ENCODE results near the gene MYL3. TPM values are rescaled to one million over a fixed set of nuclear protein-coding genes. Genes with fewer than 3 reads are reported as not detected.

MYL3 gene
- total and polyA plus RNA-seq, 2 experiments from 2014 or later, result not detected

- H3K4me1 ChIP-seq (ENCODE audit: insufficient read depth), result peaks cover 39% of the 10 kb centered on the region
- H3K4me2 ChIP-seq, result no peak overlapping the region
- H3K9me2 ChIP-seq (ENCODE audit: insufficient read depth), result no peaks in the 10 kb centered on the region
- no peaks in the 10 kb centered on the region for H3K36me3 ChIP-seq (ENCODE audit: insufficient read depth)
- TF ChIP-seq NANOG (IDR thresholded peaks at IDR 0.05; ENCODE audit: borderline replicate concordance) (no peak), ETS1 (IDR thresholded peaks at IDR 0.05) (no peak)
- peaks cover 77% of the 10 kb centered on the region for H3K27me3 Mint-ChIP-seq (ENCODE audit: insufficient read depth, low read depth, poor library complexity)
- no peak overlapping the region for H3K27ac Mint-ChIP-seq
- no peak for DNase-seq (ENCODE audit: low spot score)
- no peak for ATAC-seq
- H3K4me3 Mint-ChIP-seq, result peak overlapping the region; percentile 9; the same call in 1 of the 3 replicates
- H2AFZ ChIP-seq, result no peak overlapping the region
- H3K36me3 Mint-ChIP-seq (ENCODE audit: low read depth), result no peaks in the 10 kb centered on the region; the same call in 2 of the 3 replicates
- H3K4me1 Mint-ChIP-seq, result peaks cover 21% of the 10 kb centered on the region
- no peaks in the 10 kb centered on the region for H3F3A ChIP-seq (replicated peaks; ENCODE audit: low read depth)
- no peak overlapping the region for H3K4me3 ChIP-seq
- peaks cover 83% of the 10 kb centered on the region for H3K27me3 ChIP-seq (ENCODE audit: insufficient read depth)
- H4K20me1 ChIP-seq (replicated peaks; ENCODE audit: insufficient read depth), result no peaks in the 10 kb centered on the region
- no peaks in the 10 kb centered on the region for H3K79me2 ChIP-seq (replicated peaks; ENCODE audit: insufficient read depth)
- H3K27ac ChIP-seq (ENCODE audit: low read depth), result no peak overlapping the region
- H3K9me3 Mint-ChIP-seq, result no peaks in the 10 kb centered on the region
Observed at GRCh38 chr3:46884929-46885328, 21.7 kb upstream of the MYL3 start.

- no peaks in the 10 kb centered on the region for H3K36me3 ChIP-seq (ENCODE audit: insufficient read depth)
- H3K4me3 Mint-ChIP-seq, result peak overlapping the region; percentile 69; the same call in 1 of the 3 replicates
- no peaks in the 10 kb centered on the region for H3F3A ChIP-seq (replicated peaks; ENCODE audit: low read depth)
- ATAC-seq (no peak), DNase-seq (ENCODE audit: low spot score) (no peak)
- H3K27me3 Mint-ChIP-seq (ENCODE audit: insufficient read depth, low read depth, poor library complexity), result peaks cover 83% of the 10 kb centered on the region
- H2AFZ ChIP-seq, result no peak overlapping the region
- peaks cover 21% of the 10 kb centered on the region for H3K4me1 Mint-ChIP-seq
- H3K9me2 ChIP-seq (ENCODE audit: insufficient read depth), result no peaks in the 10 kb centered on the region
- H3K4me1 ChIP-seq (ENCODE audit: insufficient read depth), result peaks cover 39% of the 10 kb centered on the region
- H3K27ac Mint-ChIP-seq, result no peak overlapping the region
- peak overlapping the region; percentile 89; the same call in 1 of the 2 replicates for H3K4me2 ChIP-seq
- H3K36me3 Mint-ChIP-seq (ENCODE audit: low read depth), result no peaks in the 10 kb centered on the region; the same call in 2 of the 3 replicates
- H3K9me3 Mint-ChIP-seq, result no peaks in the 10 kb centered on the region
- no peak overlapping the region for H3K27ac ChIP-seq (ENCODE audit: low read depth)
- H3K27me3 ChIP-seq (ENCODE audit: insufficient read depth), result peaks cover 83% of the 10 kb centered on the region
- H4K20me1 ChIP-seq (replicated peaks; ENCODE audit: insufficient read depth), result no peaks in the 10 kb centered on the region
- no peaks in the 10 kb centered on the region for H3K79me2 ChIP-seq (replicated peaks; ENCODE audit: insufficient read depth)
- peak overlapping the region; percentile 61; the same call in 1 of the 2 replicates for H3K4me3 ChIP-seq
- TF ChIP-seq EZH2phosphoT487 (IDR thresholded peaks at IDR 0.05; ENCODE audit: unreplicated experiment) (no peak), EZH2 (IDR thresholded peaks at IDR 0.05; ENCODE audit: low read depth, unreplicated experiment) (no peak), JUNB (IDR thresholded peaks at IDR 0.05; ENCODE audit: unreplicated experiment) (no peak), ZNF462 (CRISPR knock-in tag; IDR thresholded peaks at IDR 0.05) (no peak), ZNF114 (CRISPR knock-in tag; IDR thresholded peaks at IDR 0.05) (no peak), CREB1 (CRISPR knock-in tag; IDR thresholded peaks at IDR 0.05; ENCODE audit: low read depth) (no peak), CTCF (conservative IDR thresholded peaks at IDR 0.05; ENCODE audit: low read depth in 2 of 2) (no peak), NANOG (IDR thresholded peaks at IDR 0.05; ENCODE audit: borderline replicate concordance) (no peak), ZNF331 (CRISPR knock-in tag; IDR thresholded peaks at IDR 0.05; ENCODE audit: low read depth) (no peak), ETS1 (IDR thresholded peaks at IDR 0.05) (no peak)
Observed at GRCh38 chr3:46884427-46884826, 21.2 kb upstream of the MYL3 start.
